Thymus (tissue), 11 donors: ENCODE data around the gene CMIP. TPM values are rescaled to one million over a fixed set of nuclear protein-coding genes. Genes with fewer than 3 reads are reported as not detected.
"Not testable (repeated sequence)": the region's sequence is repeated elsewhere in the genome, so short reads cannot be mapped to it uniquely, and the experiment has no call there.

Experiments
- DNase-seq, 9 donors: peaks; one replicate each; pipeline ENCODE4 v3.0.0-alpha.2; 2013; ENCODE audit warnings: low spot score in 9 of 9, low read depth in 6 of 9, missing footprints in 1 of 9
- H3K27ac ChIP-seq, 2 donors: one replicate each; pipeline ENCODE4 v1.5.1; 2013; ENCODE audit warnings: control low read depth in 1 of 2, low read depth in 1 of 2, low read length in 1 of 2, mild to moderate bottlenecking in 1 of 2, moderate library complexity in 1 of 2
- H3K27me3 ChIP-seq, 2 donors: one replicate each; pipeline ENCODE4 v1.5.1; 2013; ENCODE audit warnings: low read length in 1 of 2; ENCODE audit not compliant: control insufficient read depth in 2 of 2, insufficient read depth in 1 of 2
- H3K36me3 ChIP-seq, 2 donors: one replicate each; pipeline ENCODE4 v1.5.1; 2013; ENCODE audit warnings: low read length in 1 of 2, mild to moderate bottlenecking in 1 of 2, moderate library complexity in 1 of 2; ENCODE audit not compliant: control insufficient read depth in 2 of 2, insufficient read depth in 2 of 2
- H3K4me1 ChIP-seq, 2 donors: one replicate each; pipeline ENCODE4 v1.5.1; 2013; ENCODE audit warnings: low read length in 2 of 2; ENCODE audit not compliant: control insufficient read depth in 2 of 2, insufficient read depth in 2 of 2
- H3K4me3 ChIP-seq, 2 donors: one replicate each; pipeline ENCODE4 v1.5.1; 2013; ENCODE audit warnings: low read length in 2 of 2, control low read depth in 1 of 2, mild to moderate bottlenecking in 1 of 2
- H3K9me3 ChIP-seq, 2 donors: one replicate each; pipeline ENCODE4 v1.5.1; 2013; ENCODE audit warnings: low read length in 1 of 2, mild to moderate bottlenecking in 1 of 2; ENCODE audit not compliant: control insufficient read depth in 2 of 2, insufficient read depth in 1 of 2
- WGBS: extraction: QIAGEN DNeasy Blood & Tissue Kit; methylation state at CpG from one replicate; pipeline ENCODE4 v1.1.7; 2013; 5-methylcytosine and 5-hydroxymethylcytosine counted together
- polyA plus RNA-seq: library from polyadenylated mRNA; stranded (reverse); fragments of 200-250 nt; gene quantifications from one replicate; pipeline ENCODE4 v1.2.3, GENCODE V29; 2013
- total RNA-seq: library from RNA; stranded (reverse); fragments of 120-200 nt; gene quantifications from one replicate; pipeline ENCODE4 v1.2.4, GENCODE V29; 2013
- donor health status: healthy.

The CMIP gene
- total and polyA plus RNA-seq, 2 donors: 5.2 to 19.4 TPM

DNA sequence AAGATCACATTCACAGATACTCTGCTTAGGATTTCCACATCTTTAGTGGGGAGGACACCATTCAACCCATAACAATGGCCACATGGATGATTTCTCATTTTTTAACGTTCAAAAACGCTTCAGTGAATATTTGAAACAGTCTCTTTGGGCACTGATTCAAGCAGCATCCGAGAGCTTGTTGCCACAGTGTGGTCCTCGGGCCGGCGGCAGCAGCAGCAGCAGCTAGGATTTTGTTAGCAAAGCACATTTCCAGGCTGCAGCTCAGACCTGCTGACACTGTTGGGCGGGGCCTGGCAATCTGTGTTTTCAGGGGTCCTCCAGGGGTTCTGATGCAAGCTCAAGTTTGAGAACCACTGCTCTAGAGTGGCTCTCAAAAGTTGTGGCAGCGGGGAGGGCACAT, 27.9 kb upstream of the CMIP start:
- 97% methylated on average over 8 of the region's 8 CpGs for WGBS
- H3K27ac ChIP-seq: no peak overlapping the region
- H3K9me3 ChIP-seq: no peaks in the 10 kb centered on the region
- no peak for DNase-seq
- no peak overlapping the region for H3K4me3 ChIP-seq
- no peaks in the 10 kb centered on the region for H3K27me3 ChIP-seq
- H3K36me3 ChIP-seq: no peaks in the 10 kb centered on the region
- H3K4me1 ChIP-seq: peaks cover 0 to 5% of the 10 kb centered on the region in 2 donors

DNA sequence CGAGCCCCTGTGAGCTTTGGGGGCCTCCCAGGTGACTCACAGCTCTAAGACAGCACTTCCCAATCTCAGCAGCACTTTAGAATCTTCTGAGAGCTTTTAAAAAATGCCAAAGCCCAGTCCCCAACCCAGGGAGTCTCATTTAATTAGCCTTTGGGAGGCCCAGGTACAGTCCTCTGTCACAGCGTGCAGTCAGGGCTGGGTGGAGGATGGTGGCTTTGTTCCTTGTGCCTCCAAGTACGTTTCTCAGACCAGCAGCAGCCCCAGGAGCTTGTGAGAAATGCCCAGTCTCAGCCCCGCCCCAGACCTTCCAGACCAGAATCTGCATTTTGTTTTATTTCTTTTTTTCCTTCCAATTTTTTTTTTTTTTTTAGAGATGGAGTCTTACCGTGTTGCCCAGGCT, 27.4 kb upstream of the CMIP start:
- Histone ChIP-seq H3K4me3 (no peak overlapping the region), H3K9me3 (no peaks in the 10 kb centered on the region), H3K36me3 (no peaks in the 10 kb centered on the region), H3K4me1 (peaks cover 0 to 5% of the 10 kb centered on the region in 2 donors), H3K27ac (no peak overlapping the region), H3K27me3 (no peaks in the 10 kb centered on the region)
- no peak for DNase-seq
- 96% methylated on average over 5 of the region's 5 CpGs for WGBS

DNA sequence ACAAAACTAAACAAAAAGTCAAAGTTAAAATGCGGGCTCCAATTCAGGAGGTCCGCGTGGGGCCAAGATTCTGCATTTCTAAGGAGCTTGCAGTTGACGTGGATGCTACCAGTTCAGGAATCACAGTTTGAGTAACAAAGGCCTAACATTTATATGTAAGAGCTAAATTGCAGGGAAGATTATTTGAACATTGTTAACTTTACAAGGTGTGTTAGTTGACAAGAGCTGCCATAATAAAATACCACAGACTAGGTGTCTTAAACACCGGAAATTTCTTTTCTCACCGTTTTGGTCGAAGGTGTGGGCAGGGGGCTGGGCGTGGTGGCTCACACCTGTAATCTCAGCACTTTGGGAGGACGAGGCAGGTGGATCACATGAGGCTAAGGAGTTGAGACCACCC, 24.8 kb upstream of the CMIP start:
- Histone ChIP-seq H3K27ac (no peak overlapping the region), H3K9me3 (no peaks in the 10 kb centered on the region), H3K36me3 (no peaks in the 10 kb centered on the region), H3K27me3 (no peaks in the 10 kb centered on the region), H3K4me3 (no peak overlapping the region), H3K4me1 (peaks cover under 1 to 3% of the 10 kb centered on the region in 2 donors)
- 98% methylated on average over 9 of the region's 9 CpGs for WGBS
- DNase-seq: no peak

GRCh38 chr16:81421126-81421525, 23.5 kb upstream of the CMIP start:
- DNase-seq: no peak
- H3K36me3 ChIP-seq: no peaks in the 10 kb centered on the region
- peaks cover 3 to 4% of the 10 kb centered on the region in 2 donors for H3K4me1 ChIP-seq
- 98% methylated on average over 2 of the region's 2 CpGs for WGBS
- no peak overlapping the region for H3K4me3 ChIP-seq
- no peaks in the 10 kb centered on the region for H3K9me3 ChIP-seq
- H3K27ac ChIP-seq: no peak overlapping the region
- H3K27me3 ChIP-seq: no peaks in the 10 kb centered on the region

DNA sequence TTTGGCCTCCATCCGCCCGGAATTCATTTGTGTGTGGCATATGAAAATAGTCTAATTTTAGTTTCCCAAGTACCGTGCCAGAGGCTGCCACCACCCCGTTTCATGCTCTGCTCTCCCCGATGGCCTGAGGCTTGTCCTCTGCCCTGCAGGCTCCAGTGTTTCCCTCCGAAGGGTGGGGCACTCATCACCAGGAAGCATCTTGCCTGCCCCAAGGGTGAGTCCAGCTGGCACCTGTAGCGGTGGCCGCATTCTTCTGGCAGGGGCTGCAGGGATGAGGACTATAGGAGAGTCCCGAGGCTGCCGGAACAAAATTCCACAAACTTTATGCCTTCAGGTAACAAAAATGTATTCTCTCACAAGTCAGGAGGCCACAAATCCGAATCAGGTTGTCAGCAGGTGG, 23.1 kb upstream of the CMIP start:
- no peak for DNase-seq
- no peaks in the 10 kb centered on the region for H3K27me3 ChIP-seq
- peaks cover 3 to 4% of the 10 kb centered on the region in 2 donors for H3K4me1 ChIP-seq
- H3K4me3 ChIP-seq: no peak overlapping the region
- H3K36me3 ChIP-seq: no peaks in the 10 kb centered on the region
- no peaks in the 10 kb centered on the region for H3K9me3 ChIP-seq
- 98% methylated on average over 11 of the region's 11 CpGs for WGBS
- no peak overlapping the region for H3K27ac ChIP-seq

DNA sequence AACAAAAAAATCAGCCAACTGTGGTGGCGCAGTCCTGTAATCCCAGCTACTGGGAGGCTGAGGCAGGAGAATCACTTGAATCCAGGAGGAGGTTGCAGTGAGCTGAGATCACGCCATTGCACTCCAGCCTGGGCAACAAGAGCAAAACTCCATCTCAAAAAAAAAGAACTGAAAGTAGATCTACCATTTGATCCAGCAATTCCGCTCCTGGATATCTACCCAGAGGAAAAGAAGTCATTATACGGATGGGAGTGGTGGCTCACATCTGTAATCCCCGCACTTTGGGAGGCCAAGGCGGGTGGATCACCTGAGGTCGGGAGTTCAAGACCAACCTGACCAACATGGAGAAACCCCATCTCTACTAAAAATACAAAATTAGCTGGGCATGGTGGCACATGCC, 22.5 kb upstream of the CMIP start:
- WGBS: 98% methylated on average over 7 of the region's 7 CpGs
- not testable (repeated sequence) for H3K27me3 ChIP-seq, H3K4me3 ChIP-seq, H3K9me3 ChIP-seq, DNase-seq, H3K4me1 ChIP-seq, H3K36me3 ChIP-seq, H3K27ac ChIP-seq

DNA sequence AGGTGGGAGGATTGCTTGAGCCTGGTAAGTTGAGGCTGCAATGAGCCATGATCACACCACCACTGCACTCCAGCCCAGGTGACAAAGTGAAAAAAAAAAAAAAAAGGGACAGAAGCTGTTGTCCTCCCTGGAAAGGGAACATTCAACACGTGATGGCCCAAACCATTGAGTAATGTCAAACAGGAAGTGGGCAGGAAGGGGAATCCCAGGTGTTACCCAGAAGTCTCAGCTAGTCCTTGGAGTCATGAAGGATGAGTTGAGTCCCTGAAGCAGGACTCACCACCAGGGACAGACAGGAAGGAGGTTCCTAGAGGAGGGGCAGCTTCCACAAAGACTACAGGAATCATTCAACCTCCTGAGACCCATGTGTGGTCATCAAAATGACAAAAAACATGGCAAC, 19.8 kb upstream of the CMIP start:
- H3K9me3 ChIP-seq: no peaks in the 10 kb centered on the region
- H3K27ac ChIP-seq: no peak overlapping the region
- no peaks in the 10 kb centered on the region for H3K36me3 ChIP-seq
- DNase-seq: peak in 1 of 9 donors; percentile 46
- no peak overlapping the region for H3K4me3 ChIP-seq
- peaks cover 3 to 11% of the 10 kb centered on the region in 2 donors for H3K4me1 ChIP-seq
- 4% methylated on average over 1 of the region's 1 CpG for WGBS
- no peaks in the 10 kb centered on the region for H3K27me3 ChIP-seq

DNA sequence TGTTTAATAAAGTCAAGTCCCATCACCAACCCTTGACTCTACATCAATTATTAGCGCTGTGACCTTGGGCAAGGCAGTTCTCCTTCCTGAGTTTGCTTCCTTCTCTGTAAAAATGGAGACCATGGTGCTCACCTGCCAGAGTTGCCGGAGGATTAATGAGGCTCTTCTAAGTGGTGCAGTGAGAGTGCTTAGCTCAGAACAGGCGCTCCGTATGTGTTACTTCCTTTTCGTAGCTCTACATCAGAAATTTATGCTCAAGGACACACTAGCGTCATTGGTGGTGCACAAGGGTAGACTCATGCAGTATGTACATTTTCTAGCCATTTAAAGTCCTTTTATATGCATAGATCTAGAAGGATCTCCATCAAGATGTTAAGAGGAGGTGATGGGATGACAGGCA, 17.4 kb upstream of the CMIP start:
- Histone ChIP-seq H3K9me3 (no peaks in the 10 kb centered on the region), H3K36me3 (no peaks in the 10 kb centered on the region), H3K27ac (no peak overlapping the region), H3K4me1 (peaks cover 10 to 24% of the 10 kb centered on the region in 2 donors), H3K27me3 (no peaks in the 10 kb centered on the region), H3K4me3 (no peak overlapping the region)
- no peak for DNase-seq
- 90% methylated on average over 6 of the region's 6 CpGs for WGBS

DNA sequence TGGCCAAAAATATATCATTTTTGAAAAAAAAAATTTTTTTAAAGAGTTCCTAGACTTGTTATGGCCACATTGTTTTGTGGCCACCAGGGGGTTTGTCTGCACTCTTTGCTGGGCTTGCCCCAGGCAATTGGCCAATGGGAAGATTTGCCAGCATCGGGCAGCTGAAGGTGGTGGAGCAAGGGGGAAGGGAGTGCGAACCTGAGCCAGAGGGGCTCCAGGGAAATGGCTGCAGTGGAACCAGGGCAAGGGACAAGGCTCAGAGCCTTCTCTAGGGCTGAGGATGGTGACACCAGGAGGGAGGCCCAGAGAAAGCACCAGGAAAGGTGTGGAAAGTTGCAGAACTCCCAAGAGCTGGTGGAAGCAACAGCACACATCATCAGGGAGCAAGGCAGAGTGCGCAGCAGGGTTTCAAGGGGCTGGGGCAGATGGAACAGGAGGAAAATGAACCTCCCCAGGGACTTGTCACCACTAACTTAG, 15.5 kb upstream of the CMIP start:
- Histone ChIP-seq H3K27me3 (no peaks in the 10 kb centered on the region), H3K9me3 (peaks cover 0 to 3% of the 10 kb centered on the region in 2 donors), H3K4me3 (no peak overlapping the region), H3K27ac (no peak overlapping the region), H3K4me1 (peaks cover 15 to 37% of the 10 kb centered on the region in 2 donors), H3K36me3 (no peaks in the 10 kb centered on the region)
- DNase-seq: no peak
- WGBS: 76% methylated on average over 3 of the region's 3 CpGs
